COLO668 (cell line): ENCODE results near the gene TSPEAR.
"Not testable (repeated sequence)": the region's sequence is repeated elsewhere in the genome, so short reads cannot be mapped to it uniquely, and the experiment has no call there.

Source experiments
- DNase-seq: peaks from one replicate; lab custom pipeline; 2025; ENCODE audit not compliant: unreplicated experiment; lab: John Stamatoyannopoulos, UW

Gene TSPEAR

DNA sequence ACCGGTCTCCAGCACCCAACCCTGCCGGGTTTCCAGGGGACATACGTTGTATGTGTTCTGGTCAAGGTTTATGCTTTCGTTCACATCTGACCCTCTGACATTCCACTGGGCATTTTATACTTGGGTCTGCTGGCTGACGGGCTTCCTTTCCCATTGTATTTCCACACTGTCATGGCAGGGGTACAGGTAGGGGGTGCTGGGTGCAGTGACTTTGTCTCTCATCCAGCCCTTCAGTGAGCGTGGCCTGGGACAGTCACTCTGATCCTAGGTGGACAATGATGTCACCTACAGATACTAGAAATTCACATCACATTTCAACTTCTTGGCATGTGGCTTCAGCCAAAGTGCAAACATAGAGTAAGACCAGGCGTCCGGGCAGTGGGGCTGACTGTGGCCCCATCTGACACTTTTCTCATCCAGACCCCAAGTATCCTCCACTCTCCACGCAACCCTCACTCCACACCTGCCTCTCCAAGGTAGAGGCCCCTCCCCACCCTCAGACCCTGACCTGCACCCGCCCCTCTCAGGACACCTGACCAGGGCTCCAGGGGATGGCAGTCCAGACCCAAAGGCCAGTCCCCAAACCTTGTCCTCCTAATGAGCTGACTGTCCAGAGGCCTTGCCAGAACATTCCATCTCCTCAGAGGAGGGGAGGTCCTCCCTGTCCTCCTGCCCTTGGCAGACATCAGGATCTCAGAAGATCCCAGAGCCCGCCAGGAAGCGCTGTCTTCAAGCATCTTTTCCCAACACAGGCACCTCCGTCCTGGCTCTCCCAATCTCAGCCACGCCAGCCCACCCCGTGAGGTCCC, 75.0 kb downstream of the TSPEAR start:
- DNase-seq = no peak

- no peak for DNase-seq
Observed at GRCh38 chr21:44632067-44632466, 79.3 kb downstream of the TSPEAR start.

DNA sequence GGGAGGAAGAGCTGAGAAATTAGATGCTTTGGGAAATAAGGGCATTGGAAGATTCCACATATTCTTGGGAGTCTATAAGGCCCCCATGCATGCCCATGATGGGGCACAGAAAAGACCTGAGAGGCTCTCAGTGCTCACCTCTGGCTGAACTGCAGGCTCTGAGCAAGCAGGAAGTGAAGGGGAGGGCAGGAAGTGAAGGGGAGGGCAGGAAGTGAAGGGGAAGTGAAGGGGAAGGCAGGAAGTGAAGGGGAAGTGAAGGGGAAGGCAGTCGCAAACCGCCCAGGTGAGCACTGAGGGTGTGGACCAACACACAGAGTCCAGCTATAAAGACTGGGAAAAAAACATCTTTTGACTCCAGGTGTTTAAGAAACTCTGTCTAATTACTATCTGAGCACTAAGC, 80.9 kb downstream of the TSPEAR start:
- no peak for DNase-seq

GRCh38 chr21:44628707-44629391, 82.5 kb downstream of the TSPEAR start:
- no peak for DNase-seq

DNA sequence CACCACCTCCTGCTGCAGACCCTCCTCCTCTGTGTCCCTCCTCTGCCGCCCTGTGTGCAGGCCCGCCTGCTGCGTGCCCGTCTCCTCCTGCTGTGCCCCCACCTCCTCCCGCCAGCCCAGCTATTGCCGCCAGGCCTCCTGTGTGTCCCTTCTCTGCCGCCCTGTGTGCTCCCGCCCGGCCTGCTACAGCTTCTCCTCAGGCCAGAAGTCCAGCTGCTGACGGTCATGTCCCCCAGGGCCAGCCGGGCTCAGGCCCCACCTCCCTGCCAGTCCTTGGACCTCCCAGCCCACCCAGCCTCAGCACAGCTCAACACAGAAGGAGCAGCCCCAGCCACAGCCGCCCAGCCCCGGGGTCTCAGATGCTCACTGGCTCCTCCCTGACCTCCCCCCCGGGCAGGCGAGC, 83.5 kb downstream of the TSPEAR start:
- not testable (repeated sequence) for DNase-seq

- not testable (repeated sequence) for DNase-seq
Observed at GRCh38 chr21:44627181-44627822, 84.1 kb downstream of the TSPEAR start.

DNA sequence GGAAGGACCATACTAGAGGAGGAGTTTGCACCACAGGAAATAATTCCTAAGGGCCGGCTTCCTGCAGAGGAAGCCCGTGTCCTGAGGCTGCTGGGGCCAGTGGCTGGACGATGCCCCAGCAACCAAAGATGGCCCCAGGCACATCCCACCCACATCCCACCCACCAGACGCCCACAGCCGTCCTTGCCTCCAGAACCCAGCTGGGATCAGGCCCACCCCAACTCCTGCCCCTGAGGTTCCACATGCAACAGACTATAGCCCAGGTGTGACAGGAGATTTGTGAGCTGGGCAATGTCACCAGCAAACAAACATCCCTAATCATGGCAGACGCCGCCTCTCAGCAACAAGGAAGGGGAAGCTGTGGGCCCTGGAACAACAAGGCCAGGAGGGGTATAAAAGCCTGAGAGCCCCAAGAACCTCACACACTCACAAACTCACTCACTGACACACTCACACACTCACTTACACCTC, 84.7 kb downstream of the TSPEAR start, which contains the start of gene KRTAP10-9:
Gene KRTAP10-9 (plus strand): TSS at position 421 of the 471 bp plus-strand sequence. CDS start 79 bp downstream, outside the sequence.
- no peak for DNase-seq

DNA sequence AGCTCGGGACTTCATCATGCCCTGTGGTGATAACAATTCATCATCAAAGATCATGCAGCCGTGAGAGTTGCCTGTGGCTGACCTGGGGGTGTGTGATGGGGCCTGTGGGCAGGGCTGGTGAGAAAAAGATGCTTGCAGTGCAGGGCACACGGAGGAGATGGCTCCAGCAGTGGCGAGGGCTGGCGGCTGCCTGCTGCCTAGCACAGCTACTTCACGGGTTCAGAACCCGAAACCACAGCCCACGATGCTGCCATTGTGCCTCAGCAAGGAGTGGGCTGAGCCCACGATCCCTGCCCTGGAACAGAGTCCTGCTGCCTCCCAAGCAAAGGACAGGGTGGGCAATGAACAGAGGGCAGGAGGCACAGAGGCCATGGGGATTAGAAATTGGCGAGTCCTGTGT, 85.1 kb downstream of the TSPEAR start:
- no peak for DNase-seq

- DNase-seq = no peak
Observed at GRCh38 chr21:44625756-44626155, 85.6 kb downstream of the TSPEAR start.

DNA sequence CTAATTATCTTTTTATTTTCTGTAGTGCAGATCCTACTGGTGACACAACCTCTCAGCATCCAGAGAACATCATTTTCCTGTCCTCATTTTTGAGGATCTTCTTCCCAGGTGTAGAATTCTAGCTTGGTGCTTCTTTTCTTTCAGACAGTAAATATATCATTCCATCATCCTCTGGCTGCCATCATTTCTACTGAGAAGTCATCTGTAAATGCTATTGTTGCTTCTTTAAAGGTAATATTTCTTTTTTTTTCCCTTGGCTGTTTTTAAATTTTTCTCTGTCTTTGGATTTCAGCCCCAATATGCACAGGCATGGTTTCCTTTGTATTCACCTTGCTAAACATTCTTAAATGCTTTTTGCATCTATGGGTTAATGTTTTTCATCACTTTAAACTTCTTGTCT, 87.8 kb downstream of the TSPEAR start:
- no peak for DNase-seq

DNA sequence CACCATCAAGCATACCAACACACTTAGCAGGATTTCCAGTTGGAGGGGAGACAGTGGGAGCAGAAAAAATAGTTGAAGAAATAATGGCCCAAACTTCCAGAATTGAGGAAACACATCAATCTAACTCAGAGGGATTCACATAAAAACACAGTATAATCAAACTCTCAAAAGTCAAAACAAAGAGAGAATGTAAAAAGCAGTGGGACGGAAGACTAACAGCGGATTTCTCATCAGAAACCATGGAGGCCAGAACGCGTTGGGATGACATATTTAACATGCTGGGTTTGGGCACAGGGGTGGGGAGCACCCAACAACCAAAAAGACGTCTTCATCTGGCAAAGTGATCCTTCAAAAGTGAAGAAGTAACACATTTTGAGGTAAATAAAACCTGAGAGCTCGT, 91.5 kb downstream of the TSPEAR start:
- no peak for DNase-seq

DNA sequence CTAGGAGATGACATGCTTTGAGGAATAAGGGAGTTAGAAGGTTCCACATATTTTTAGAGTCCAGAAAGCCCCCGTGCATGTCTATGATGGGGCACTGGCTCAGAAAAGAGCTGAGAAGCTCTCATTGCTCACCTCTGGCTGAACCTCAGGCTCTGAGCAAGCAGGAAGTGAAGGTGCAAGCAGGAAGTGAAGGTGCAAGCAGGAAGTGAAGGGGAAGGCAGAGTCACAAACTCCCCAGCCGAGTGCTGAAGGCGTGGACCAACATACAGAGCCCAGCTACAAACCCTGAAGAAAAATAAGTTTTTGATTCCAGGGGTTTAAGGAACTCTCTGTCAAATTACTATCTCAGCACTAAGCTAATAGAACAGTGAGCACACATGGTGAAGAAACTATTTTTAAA, 92.5 kb downstream of the TSPEAR start:
- no peak for DNase-seq

DNA sequence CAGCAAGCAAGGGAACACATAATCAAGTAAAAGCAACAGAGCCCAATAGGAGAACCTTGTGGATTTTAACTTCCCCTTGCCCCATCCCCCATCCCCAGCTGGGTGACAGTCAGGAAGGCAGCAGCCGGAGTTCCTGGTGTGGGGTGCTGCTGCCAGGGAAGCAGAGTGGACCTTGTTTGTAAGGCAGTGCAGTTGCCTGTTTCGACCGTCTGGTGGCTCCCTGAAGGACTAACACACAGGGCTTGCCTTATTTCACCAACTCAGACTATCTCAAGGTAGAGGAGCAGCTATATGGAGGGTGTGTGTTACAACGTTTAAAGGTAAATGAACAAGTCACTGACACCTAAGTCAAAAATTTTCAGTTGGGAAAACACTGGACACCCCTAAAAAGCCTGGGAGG, 92.9 kb downstream of the TSPEAR start:
- peak; percentile 17 for DNase-seq

DNA sequence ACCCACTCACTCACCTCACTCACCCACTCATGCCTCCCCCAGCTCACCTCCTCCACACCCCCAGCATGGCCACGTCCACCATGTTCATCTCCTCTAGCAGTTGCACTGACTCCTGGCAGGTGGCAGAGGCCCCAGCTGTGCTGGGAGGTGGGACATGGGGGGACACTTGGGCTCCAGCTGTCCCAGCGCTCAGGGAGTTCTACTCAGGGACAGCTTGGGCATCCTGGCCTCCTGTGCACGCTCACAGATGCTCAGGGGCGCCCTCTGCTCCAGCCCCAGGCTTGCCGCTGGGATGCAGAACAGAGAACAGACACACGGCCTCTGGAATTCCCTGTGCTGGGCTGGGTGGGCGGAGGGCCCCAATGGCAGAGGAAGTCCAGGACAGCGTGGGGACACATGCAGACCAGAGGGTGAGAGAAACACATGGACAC, 94.3 kb downstream of the TSPEAR start:
- DNase-seq = no peak

DNA sequence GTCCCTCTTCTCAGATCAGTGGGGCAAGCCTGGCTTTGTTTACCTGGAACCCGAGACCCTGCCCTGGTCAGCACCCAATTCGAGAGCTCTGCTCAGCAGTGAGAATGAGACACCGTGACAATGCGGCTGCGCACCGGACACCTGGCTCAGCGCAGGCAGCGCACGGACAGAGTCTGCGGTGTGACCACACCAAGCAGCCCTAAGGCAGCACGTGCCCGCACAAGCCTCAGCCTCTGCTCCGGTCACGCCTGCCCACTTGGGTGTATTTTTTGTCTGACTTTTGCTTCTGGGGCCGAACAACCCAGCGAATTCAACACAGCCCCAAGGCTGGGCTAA, 94.8 kb downstream of the TSPEAR start:
- no peak for DNase-seq

- no peak for DNase-seq
Observed at GRCh38 chr21:44615911-44616590, 95.3 kb downstream of the TSPEAR start.

DNA sequence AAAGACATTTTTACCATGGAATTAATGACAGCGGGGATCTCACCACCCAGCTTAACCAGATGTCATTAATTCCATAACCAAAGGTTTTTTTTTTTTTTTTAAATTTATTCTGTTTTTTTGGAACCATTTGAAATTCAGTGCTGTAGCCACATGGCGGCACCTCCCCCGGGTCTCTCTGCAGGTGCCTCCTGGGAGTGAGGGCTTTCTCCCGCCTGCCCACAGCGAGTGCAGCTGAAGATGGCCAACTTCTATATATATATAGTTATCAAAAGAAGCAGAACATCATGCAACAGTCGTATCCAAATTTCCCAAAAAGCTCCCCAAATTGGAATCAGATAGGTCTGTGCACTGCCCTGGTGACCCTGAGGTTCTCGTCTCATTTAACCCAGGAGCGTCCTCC, 95.9 kb downstream of the TSPEAR start:
- no peak for DNase-seq

- peak; percentile 46 for DNase-seq
Observed at GRCh38 chr21:44614961-44615391, 96.4 kb downstream of the TSPEAR start.

DNA sequence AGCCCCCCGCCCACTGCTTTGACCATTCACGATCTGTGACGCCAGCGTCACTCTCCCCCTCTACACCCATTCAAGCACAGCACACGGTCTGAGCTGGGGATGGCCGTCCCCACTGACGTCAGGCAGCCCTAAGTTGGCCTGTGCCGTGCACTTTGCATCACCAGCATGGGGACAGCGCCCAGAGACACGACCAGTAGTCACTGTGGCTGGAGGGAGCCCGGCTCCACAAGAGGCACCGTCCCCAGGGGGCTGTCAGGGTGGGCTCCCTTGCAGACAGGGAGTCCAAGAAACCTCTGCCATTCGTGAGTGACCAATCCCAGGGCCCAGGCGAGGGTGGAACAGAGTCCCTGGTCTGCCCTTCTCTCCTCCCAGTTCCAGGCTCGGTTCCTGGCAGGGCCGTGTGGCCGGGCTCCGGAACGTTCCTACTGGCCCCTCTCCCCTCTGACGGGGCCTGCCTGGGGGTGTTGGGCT, 97.2 kb downstream of the TSPEAR start:
- no peak for DNase-seq

GRCh38 chr21:44613386-44614155, 97.8 kb downstream of the TSPEAR start:
- DNase-seq = no peak
